ENCODE data around the gene PRKG1. TPM values are rescaled to one million over a fixed set of nuclear protein-coding genes. Genes with fewer than 3 reads are reported as not detected.

Gene PRKG1
- total RNA-seq, 4 donors from 2014 or later = 26.5 to 72.3 (median 58.1) TPM

GRCh38 chr10:51079331-51079730 is 5.0 kb downstream of the PRKG1 start:
- Histone ChIP-seq H3K36me3 (no peaks in the 10 kb centered on the region), H3K27ac (peak overlapping the region; percentile 11 to 55 (median 28)), H3K4me3 (replicated peaks in 1 of 3) (no peak overlapping the region), H3K27me3 (no peaks in the 10 kb centered on the region), H3K4me1 (peaks cover 17 to 23% of the 10 kb centered on the region in 2 donors), H3K9me3 (no peaks in the 10 kb centered on the region)
- TF ChIP-seq POLR2A (IDR thresholded peaks at IDR 0.05) = no peak
- TF ChIP-seq CTCF (IDR thresholded peaks at IDR 0.05) = peak in 2 of 6 experiments; percentile 11 to 34
- 82 to 84% methylated on average over 1 of the region's 1 CpG for WGBS, 2 donors
- no peak for DNase-seq
- intact Hi-C loops (cut with DNase I) = no loop called here

- TF ChIP-seq CTCF (IDR thresholded peaks at IDR 0.05) (no peak), POLR2A (IDR thresholded peaks at IDR 0.05) (no peak)
- peaks cover 17 to 23% of the 10 kb centered on the region in 2 donors for H3K4me1 ChIP-seq
- H3K36me3 ChIP-seq = no peaks in the 10 kb centered on the region
- intact Hi-C loops (cut with DNase I) = no loop called here
- no peak overlapping the region for H3K4me3 ChIP-seq (replicated peaks in 1 of 3)
- DNase-seq = no peak
- H3K9me3 ChIP-seq = no peaks in the 10 kb centered on the region
- H3K27ac ChIP-seq = peak overlapping the region; percentile 11 to 55 (median 28)
- WGBS, 2 donors = 76 to 77% methylated on average over 3 of the region's 3 CpGs
- H3K27me3 ChIP-seq = no peaks in the 10 kb centered on the region
Measured at GRCh38 chr10:51079766-51080165, 5.5 kb downstream of the PRKG1 start.

- 76 to 81% methylated on average over 5 of the region's 5 CpGs for WGBS, 2 donors
- Histone ChIP-seq H3K4me3 (replicated peaks in 1 of 3) (no peak overlapping the region), H3K4me1 (peaks cover 14 to 21% of the 10 kb centered on the region in 2 donors), H3K36me3 (no peaks in the 10 kb centered on the region), H3K27me3 (no peaks in the 10 kb centered on the region), H3K27ac (no peak overlapping the region), H3K9me3 (no peaks in the 10 kb centered on the region)
- intact Hi-C loops (cut with DNase I) = no loop called here
- no peak for DNase-seq
- TF ChIP-seq POLR2A (IDR thresholded peaks at IDR 0.05) (no peak), CTCF (IDR thresholded peaks at IDR 0.05) (no peak)
Measured at GRCh38 chr10:51080311-51081006, 6.2 kb downstream of the PRKG1 start.

- no peak overlapping the region for H3K4me3 ChIP-seq (replicated peaks in 1 of 3)
- H3K36me3 ChIP-seq = no peaks in the 10 kb centered on the region
- no peaks in the 10 kb centered on the region for H3K9me3 ChIP-seq
- no peak overlapping the region for H3K27ac ChIP-seq
- intact Hi-C loops (cut with DNase I) = no loop called here
- DNase-seq = no peak
- TF ChIP-seq POLR2A (IDR thresholded peaks at IDR 0.05) (no peak), CTCF (IDR thresholded peaks at IDR 0.05) (no peak)
- H3K27me3 ChIP-seq = no peaks in the 10 kb centered on the region
- peaks cover 8 to 9% of the 10 kb centered on the region in 2 donors for H3K4me1 ChIP-seq
Measured at GRCh38 chr10:51082857-51083256, 8.6 kb downstream of the PRKG1 start.

- peak overlapping the region in 1 of 3 donors; percentile 6 for H3K27ac ChIP-seq
- H3K9me3 ChIP-seq = no peaks in the 10 kb centered on the region
- WGBS, 2 donors = 74 to 75% methylated on average over 6 of the region's 6 CpGs
- no peak for TF ChIP-seq POLR2A (IDR thresholded peaks at IDR 0.05)
- no peak for TF ChIP-seq CTCF (IDR thresholded peaks at IDR 0.05)
- H3K27me3 ChIP-seq = no peaks in the 10 kb centered on the region
- DNase-seq = no peak
- peaks cover 7 to 8% of the 10 kb centered on the region in 2 donors for H3K4me1 ChIP-seq
- intact Hi-C loops (cut with DNase I) = no loop called here
- H3K36me3 ChIP-seq = no peaks in the 10 kb centered on the region
- no peak overlapping the region for H3K4me3 ChIP-seq (replicated peaks in 1 of 3)
Measured at GRCh38 chr10:51083356-51083853, 9.1 kb downstream of the PRKG1 start.
